GM18519 (cell line): ENCODE results near the gene CCDC77.

Experiments used
- ATAC-seq: cut with Tn5 transposase; IDR thresholded peaks from one replicate; pipeline ENCODE4 v1.9.1; 2021; ENCODE audit warnings: mild to moderate bottlenecking, moderate library complexity; ENCODE audit not compliant: unreplicated experiment, low FRiP score

The CCDC77 gene

DNA sequence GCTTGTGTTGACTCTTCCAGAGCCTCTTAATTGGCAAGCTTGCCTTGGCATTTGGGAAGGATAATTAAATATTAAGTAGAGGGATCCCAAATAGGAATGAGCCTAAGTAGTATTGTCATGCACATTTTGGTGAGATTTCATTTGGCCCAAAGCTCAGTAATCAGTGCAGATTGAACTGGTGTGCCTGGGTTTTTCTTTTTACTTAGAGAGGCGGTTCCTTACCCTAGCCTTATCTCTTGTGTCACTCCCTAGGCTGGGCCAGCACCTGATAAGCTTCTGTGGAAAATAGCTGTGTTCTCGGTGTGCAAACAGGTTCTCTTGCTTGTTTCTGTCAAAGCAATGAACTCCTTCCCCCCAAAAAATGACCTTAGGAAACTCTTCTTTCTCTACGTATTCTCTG is 49.0 kb downstream of the CCDC77 start:
- ATAC-seq = no peak

GRCh38 chr12:452667-453210 is 51.3 kb downstream of the CCDC77 start:
- ATAC-seq = no peak

DNA sequence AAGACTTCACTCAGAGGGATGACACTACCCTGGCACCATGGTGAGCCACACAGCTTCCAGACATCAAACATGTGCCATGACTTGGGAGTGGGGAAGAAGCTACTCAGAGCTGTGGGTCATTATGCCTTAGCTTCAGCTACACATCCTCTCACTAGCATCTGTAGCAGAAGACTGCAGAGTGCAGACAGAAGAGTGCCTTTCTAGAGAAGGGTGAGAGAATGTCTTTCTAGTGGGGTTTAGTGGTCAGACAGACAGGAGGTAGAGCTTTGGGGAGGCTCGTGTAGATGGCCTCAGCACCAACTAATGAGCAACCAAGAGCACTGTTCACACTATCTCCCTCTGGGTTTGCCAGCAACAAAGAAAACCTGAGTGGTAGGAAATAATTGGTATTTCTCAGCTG is 53.4 kb downstream of the CCDC77 start:
- no peak for ATAC-seq

GRCh38 chr12:455821-456220 is 54.4 kb downstream of the CCDC77 start:
- no peak for ATAC-seq

- ATAC-seq = no peak
Measured at GRCh38 chr12:457676-458075, 56.2 kb downstream of the CCDC77 start.

GRCh38 chr12:459050-459429 is 57.6 kb downstream of the CCDC77 start:
- no peak for ATAC-seq

DNA sequence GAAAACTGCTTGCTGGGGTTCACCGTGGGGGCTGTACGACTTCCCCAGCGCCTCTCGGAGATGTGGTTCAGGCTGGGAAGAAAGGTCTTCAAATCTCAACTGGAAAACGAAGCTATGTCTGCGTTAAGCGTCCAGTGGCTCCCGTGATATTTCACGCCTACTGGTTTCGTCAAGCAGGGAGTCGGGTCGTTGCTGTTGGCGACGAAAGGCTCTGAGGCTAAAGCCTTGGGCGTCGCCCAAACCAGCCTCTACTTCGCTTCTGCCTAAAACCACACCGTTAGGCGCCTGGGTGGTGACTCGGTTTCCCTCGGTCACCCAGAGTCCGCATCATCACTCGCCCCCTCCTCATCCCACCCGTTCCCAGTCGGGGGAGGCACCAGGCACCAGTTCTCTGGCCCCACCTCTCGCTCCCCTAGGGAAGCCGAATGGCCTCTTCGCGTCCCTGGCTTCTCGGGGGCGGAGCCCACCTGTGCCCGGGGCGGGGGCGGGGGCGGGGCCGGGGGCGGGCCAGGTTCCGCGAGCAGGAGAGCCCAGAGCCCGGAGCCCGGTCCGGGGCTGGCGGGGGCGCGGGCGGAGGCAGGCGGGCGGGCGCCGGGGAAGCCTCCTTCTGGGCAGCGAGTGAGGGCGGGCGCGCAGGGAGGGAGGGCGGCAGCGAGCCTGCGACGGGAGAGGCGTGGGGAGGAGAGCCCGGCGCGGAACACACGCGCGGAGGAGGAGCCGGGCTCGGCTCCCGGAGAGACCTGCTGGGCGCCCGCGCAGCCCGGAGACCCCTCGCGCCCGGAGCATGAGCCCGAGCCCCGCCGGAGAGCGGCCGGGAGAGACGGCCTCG is 58.2 kb downstream of the CCDC77 start, which contains the start of gene B4GALNT3:
Gene B4GALNT3 (plus strand): TSS at position 510 of the 829 bp plus-strand sequence. CDS start 438 bp downstream, outside the sequence.
- ATAC-seq = no peak

GRCh38 chr12:460261-461230 is 59.1 kb downstream of the CCDC77 start:
- ATAC-seq = no peak

DNA sequence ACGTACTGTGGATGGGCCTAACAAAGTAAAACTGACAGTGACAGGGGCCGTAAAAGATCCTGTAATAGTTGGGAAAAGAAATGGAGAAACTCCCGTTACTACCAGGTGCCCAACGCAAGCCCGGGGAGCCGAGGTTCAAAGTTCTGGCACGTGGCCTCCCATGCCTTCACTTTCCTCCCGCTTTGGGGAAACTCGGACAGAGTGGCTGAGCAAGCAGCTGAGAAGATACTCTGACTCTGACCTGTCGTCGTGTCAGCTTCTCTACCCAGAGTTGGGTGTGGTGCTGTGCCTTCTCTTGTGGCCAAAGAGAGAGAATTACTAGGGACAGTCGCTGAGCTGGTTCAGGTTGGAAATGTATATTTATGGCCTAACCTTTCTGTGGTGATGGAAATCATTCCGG is 60.0 kb downstream of the CCDC77 start:
- no peak for ATAC-seq

DNA sequence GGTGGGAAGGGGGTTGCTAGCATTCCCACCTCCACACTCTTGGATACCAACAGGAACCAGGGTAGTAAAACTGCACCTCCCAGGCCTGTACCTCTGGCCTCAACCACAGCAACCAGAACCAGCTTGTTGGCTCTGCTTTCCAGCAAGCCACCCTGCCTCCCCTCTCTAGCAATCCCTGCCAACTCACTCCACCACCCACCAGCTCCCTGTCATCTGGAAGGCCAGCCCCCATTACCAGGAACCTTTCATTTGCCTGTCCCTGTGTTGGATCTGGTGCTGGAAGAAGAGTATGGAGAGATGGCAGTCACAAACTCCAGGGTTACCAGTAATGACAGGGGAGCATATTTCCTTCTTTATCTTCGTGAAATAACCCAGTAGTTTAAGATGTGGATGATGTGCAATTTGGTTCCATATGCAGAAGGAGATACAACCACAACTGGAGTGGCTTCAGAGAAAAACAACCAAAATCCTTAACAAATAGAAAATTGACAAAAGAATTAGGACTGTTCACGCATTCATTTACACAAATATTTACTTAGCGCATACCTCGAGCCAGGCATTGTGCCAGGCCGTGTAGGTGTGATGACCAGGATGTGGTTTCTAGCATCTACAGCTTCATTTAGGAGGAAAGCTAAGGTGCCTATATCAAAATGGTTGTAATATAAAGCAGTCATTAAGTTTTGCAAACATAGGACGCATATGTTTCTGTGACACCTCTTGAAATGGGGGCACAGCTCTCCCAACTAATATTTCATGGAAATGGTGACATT is 61.7 kb downstream of the CCDC77 start:
- no peak for ATAC-seq

DNA sequence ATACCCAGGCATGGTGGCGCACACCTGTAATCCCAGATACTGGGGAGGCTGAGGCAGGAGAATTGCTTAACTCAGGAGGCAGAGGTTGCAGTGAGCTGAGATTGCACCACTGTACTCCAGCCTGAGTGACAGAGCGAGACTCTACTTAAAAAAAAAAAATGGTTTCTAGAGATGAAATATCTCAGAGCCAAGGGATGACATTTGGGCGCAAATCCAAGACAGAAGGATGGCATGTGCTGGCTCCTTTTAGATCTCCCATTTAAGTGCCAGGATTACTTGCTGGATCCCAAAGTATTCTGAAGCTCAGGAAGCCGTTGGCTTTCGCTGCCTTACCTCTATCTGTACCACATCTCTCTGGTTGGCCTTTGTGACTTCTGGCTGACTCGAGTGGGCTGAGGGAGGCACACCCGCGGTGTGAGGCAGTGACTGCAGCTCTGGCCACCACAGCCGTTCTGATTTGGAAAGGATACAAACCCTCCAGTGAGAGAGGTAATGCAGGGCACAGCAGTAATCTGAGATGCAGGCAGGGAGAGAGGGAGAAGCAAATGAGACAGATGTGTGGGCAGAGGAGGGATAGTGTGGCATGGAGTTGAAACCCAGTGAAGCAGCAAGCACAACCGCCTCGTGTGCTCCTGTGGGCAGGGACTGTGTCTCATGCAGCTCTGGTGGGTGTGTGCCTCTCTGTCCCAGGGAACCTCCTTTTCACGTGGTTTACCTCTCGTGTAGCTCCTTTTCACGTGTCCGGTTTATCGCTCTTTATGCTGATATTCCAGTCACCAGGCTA is 63.2 kb downstream of the CCDC77 start:
- no peak for ATAC-seq

DNA sequence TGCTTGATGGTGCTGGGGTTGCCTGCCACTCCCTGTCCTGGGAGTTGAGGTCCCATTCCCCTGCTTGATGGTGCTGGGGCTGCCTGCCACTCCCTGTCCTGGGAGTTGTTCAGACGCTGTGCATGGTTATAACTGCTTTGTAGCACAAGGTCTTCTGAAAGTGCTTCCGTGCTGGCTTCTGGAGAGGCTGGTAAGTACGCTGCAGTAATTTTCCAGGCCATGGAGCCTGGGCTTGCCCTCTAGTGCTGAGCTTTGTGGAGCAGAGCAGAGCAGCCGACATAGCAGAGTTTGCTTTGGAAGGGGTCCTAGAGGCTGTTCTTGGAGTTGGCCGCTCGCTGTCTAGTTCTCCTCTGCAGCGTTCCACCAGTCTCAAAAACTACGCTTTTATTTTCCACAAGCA is 64.6 kb downstream of the CCDC77 start:
- no peak for ATAC-seq

GRCh38 chr12:466762-467161 is 65.3 kb downstream of the CCDC77 start:
- ATAC-seq = no peak

GRCh38 chr12:467591-467990 is 66.1 kb downstream of the CCDC77 start:
- no peak for ATAC-seq

DNA sequence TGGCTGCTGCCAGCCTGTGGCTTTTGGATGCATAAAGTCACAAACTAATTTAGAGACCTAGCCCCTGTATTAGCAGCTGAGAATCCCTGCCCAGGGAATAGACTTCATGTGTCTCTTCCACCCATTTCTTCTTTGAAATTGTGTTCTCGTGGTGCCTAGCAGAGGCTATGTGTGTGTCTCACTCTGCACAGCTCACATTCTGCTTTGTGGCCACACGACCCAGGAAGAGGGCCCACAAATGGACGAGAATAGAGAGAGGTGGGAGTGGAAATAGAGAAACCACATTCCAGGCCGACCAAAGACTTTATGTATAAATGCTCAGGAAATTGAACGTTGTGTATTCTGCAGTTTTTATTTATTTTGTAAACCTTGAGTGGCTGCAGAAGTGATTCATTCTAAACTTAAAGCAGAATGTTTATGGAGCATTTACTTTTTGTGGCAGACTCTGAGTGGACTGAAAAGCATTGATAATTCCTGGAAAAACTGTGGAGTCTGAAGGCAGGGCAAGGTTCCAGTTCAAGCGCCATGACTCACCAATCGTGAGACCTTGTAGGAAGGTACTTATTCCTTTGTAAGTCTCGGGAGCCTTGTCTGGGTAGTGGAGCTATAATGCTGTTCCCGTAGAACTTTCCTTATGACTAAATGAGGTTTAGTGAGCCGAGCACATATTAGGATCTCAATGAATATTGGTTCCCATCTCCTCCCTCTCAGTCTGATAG is 67.4 kb downstream of the CCDC77 start:
- no peak for ATAC-seq

- ATAC-seq = no peak
Measured at GRCh38 chr12:470133-470532, 68.7 kb downstream of the CCDC77 start.

DNA sequence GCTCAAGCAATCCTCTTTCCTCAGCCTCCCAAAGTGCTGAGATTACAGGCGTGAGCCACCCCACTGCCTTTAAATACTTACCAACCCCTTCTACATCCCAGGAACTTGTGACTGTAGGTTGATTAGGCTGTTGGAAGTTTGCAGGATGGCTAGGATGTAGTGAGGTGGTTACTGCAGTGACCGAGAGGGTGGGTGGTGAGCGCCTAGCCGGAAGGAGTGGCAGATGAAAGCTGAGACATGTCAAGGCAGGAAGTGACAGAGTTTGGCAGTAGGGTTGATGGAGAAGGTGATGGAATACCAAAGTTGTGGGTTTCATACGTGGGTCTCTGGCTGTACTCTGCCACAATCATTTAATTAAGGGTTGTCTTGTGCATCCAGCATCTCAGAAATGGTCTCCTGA is 71.8 kb downstream of the CCDC77 start:
- no peak for ATAC-seq

GRCh38 chr12:473863-474577 is 72.6 kb downstream of the CCDC77 start:
- no peak for ATAC-seq
